CD4-positive, alpha-beta T cell treated with Interleukin-6 at 100 ng/mL for 8 hours (primary cell): ENCODE measurements around the gene L3MBTL3.

Experiments
- DNase-seq: peaks from one replicate; pipeline ENCODE4 v3.0.0-alpha.2; 2020; ENCODE audit warnings: mixed read lengths, low spot score

L3MBTL3 gene

DNA sequence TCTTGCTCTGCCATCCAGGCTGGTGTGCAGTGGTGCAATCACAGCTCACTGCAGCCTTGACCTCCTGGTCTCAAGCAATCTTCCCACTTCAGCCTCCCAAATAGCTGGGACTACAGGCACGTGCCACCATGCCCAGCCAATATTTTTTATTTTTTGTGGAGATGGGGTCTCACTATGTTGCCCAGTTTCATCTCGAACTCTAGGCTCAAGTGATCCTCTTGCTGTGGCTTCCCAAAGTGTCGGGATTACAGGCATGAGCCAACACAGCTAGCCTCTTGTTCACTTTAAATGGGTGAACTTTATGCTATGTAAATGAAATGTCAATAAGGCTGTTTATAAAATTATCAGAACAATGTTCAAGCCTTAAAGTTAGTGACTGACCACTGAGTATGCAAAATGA is 167.3 kb downstream of the L3MBTL3 start:
- DNase-seq, result no peak

DNA sequence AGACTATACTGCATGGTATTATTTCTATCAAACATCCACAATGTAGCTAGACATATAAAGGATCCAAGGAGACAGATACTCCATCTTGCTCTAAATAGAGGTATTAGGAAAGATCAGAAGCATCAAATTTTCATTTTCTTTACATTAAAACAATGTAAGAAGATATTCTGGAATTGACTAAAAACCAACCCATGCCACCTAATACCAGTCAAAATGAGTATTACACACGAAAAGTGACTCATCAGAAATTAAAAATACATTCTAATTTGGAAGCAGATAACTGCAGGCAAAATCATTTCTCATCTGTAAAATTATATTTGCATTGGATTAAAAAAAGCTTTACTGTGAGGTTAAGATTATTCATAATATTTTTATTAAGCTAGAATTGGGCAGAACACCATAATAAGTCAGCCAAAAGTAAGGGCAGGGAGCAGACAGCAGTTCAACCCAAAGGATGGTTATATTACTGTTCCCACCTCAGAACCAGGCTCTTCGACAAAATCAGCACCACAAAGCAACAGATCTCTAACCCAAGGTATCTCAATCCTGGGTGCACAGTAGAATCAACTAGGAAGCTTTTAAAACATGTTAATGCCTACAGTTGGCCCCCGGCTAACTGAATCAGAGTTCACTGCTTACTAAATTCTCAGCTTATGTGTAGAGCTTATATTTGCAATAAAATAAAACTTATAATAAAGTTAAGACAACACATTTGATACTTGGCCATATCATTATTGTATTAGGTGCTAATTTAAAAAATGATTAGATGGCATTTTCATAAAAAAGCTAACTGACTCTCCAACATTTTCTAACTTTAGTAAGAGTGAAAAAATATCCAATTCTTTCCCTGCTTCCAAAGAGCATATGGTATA is 169.2 kb downstream of the L3MBTL3 start:
- DNase-seq, result no peak

DNA sequence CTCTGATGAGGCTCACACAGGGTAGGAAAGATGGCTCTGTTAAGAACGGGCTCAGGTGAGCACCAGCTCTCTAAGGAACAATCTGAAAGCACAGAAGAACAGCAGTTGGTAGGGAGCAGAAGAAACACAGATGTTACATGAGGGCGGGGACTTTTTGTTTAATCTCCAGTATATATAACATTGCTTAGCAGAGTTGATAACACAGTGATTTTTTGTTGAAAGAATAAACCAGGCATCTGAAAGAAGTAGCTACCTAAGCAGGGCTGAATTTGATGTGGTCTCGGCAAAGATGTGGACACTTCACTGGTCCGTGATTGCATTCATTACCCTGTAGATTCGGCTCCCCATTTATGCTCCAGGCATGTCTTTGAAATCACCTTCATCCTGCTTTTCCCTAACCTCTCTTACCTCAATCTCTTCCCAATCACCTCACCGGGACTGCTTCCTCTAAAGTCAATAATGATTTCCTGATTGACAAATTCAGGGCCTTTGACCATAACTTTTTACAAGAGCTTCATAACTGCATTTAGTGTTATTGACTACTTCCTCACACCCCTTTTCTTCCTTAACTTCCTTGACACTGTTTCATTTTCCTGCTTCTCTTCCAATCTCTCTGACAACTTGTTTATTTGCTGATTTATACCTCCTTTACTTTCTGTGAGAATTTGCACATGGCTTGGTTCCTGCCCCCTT is 170.0 kb downstream of the L3MBTL3 start:
- DNase-seq, result no peak

- no peak for DNase-seq
Observed at GRCh38 chr6:130189531-130190397, 171.4 kb downstream of the L3MBTL3 start.
